Stimulated activated CD4-positive, alpha-beta T cell treated with anti-CD3 and anti-CD28 coated beads, Interleukin-1b, Interleukin-23, amount 100 ng/mL, for 1 hour (primary cell): Measurements from ENCODE around the gene SLC4A4.
"Not testable (repeated sequence)": the region's sequence is repeated elsewhere in the genome, so short reads cannot be mapped to it uniquely, and the experiment has no call there.

ENCODE experiments used
- DNase-seq, 2 donors: peaks; one replicate each; pipeline ENCODE4 v3.0.0-alpha.2; 2020; ENCODE audit warnings: low read depth in 2 of 2

SLC4A4 gene

GRCh38 chr4:71408961-71409360 is 70.1 kb downstream of the SLC4A4 start:
- not testable (repeated sequence) for DNase-seq

- DNase-seq: no peak
Observed at GRCh38 chr4:71411981-71412380, 73.2 kb downstream of the SLC4A4 start.

- DNase-seq: no peak
Observed at GRCh38 chr4:71415491-71415890, 76.7 kb downstream of the SLC4A4 start.

- DNase-seq: no peak
Observed at GRCh38 chr4:71417150-71417549, 78.3 kb downstream of the SLC4A4 start.

- no peak for DNase-seq
Observed at GRCh38 chr4:71426381-71427042, 87.7 kb downstream of the SLC4A4 start.

GRCh38 chr4:71429106-71429505 is 90.3 kb downstream of the SLC4A4 start:
- DNase-seq: no peak

- DNase-seq: no peak
Observed at GRCh38 chr4:71429962-71430361, 91.1 kb downstream of the SLC4A4 start.

GRCh38 chr4:71430609-71431008 is 91.8 kb downstream of the SLC4A4 start:
- no peak for DNase-seq

GRCh38 chr4:71440612-71441011 is 101.8 kb downstream of the SLC4A4 start:
- no peak for DNase-seq

- DNase-seq: no peak
Observed at GRCh38 chr4:71441186-71442169, 102.7 kb downstream of the SLC4A4 start.

GRCh38 chr4:71442336-71442735 is 103.5 kb downstream of the SLC4A4 start:
- DNase-seq: no peak

- no peak for DNase-seq
Observed at GRCh38 chr4:71444395-71444794, 105.6 kb downstream of the SLC4A4 start.

- no peak for DNase-seq
Observed at GRCh38 chr4:71445811-71446210, 107.0 kb downstream of the SLC4A4 start.

- no peak for DNase-seq
Observed at GRCh38 chr4:71446479-71447081, 107.8 kb downstream of the SLC4A4 start.

- no peak for DNase-seq
Observed at GRCh38 chr4:71449040-71449439, 110.2 kb downstream of the SLC4A4 start.

- no peak for DNase-seq
Observed at GRCh38 chr4:71449878-71450277, 111.1 kb downstream of the SLC4A4 start.

- DNase-seq: no peak
Observed at GRCh38 chr4:71453531-71453930, 114.7 kb downstream of the SLC4A4 start.

- DNase-seq: no peak
Observed at GRCh38 chr4:71456841-71457240, 118.0 kb downstream of the SLC4A4 start.

GRCh38 chr4:71460371-71460770 is 121.6 kb downstream of the SLC4A4 start:
- no peak for DNase-seq

GRCh38 chr4:71461422-71461821 is 122.6 kb downstream of the SLC4A4 start:
- DNase-seq: no peak

- DNase-seq: no peak
Observed at GRCh38 chr4:71466775-71467174, 128.0 kb downstream of the SLC4A4 start.

GRCh38 chr4:71468116-71468710 is 129.4 kb downstream of the SLC4A4 start:
- no peak for DNase-seq
